Activated CD4-positive, CD25-positive, alpha-beta regulatory T cell treated with anti-CD3 and anti-CD28 coated beads, Interleukin-2, amount 50 U/mL, for 16 hours (primary cell): Measurements from ENCODE around the gene ADRM1.

ENCODE experiments used
- DNase-seq: peaks from one replicate; pipeline ENCODE4 v3.0.0-alpha.2; 2020; ENCODE audit warnings: low read depth, low spot score

The ADRM1 gene

GRCh38 chr20:62302341-62303061, at the start of gene ADRM1:
Gene ADRM1 (plus strand): TSS chr20:62302997. CDS start chr20:62303569, 572 bp downstream.
- DNase-seq: peak; percentile 95

- no peak for DNase-seq
Measured at GRCh38 chr20:62253398-62253797, 49.4 kb upstream of the ADRM1 start.

GRCh38 chr20:62254021-62254724, 48.6 kb upstream of the ADRM1 start:
- no peak for DNase-seq

- DNase-seq: no peak
Measured at GRCh38 chr20:62255976-62256375, 46.8 kb upstream of the ADRM1 start.

GRCh38 chr20:62258499-62259293, 44.1 kb upstream of the ADRM1 start:
- no peak for DNase-seq

GRCh38 chr20:62259294-62259565, 43.6 kb upstream of the ADRM1 start:
- no peak for DNase-seq

GRCh38 chr20:62262064-62262463, 40.7 kb upstream of the ADRM1 start:
- no peak for DNase-seq

GRCh38 chr20:62263396-62263795, 39.4 kb upstream of the ADRM1 start:
- DNase-seq: no peak

GRCh38 chr20:62265365-62265764, 37.4 kb upstream of the ADRM1 start:
- DNase-seq: no peak

GRCh38 chr20:62266340-62266739, 36.5 kb upstream of the ADRM1 start:
- no peak for DNase-seq

- DNase-seq: no peak
Measured at GRCh38 chr20:62266851-62267250, 35.9 kb upstream of the ADRM1 start.

GRCh38 chr20:62267543-62267942, 35.3 kb upstream of the ADRM1 start:
- no peak for DNase-seq

- no peak for DNase-seq
Measured at GRCh38 chr20:62268228-62268900, 34.4 kb upstream of the ADRM1 start.

- DNase-seq: no peak
Measured at GRCh38 chr20:62269378-62269777, 33.4 kb upstream of the ADRM1 start.

GRCh38 chr20:62269871-62270270, 32.9 kb upstream of the ADRM1 start:
- no peak for DNase-seq

- no peak for DNase-seq
Measured at GRCh38 chr20:62272200-62272599, 30.6 kb upstream of the ADRM1 start.

GRCh38 chr20:62273416-62273815, 29.4 kb upstream of the ADRM1 start:
- no peak for DNase-seq

GRCh38 chr20:62274332-62274950, 28.4 kb upstream of the ADRM1 start:
- DNase-seq: no peak

GRCh38 chr20:62275219-62275618, 27.6 kb upstream of the ADRM1 start:
- DNase-seq: no peak

GRCh38 chr20:62276439-62276838, 26.4 kb upstream of the ADRM1 start:
- DNase-seq: no peak

GRCh38 chr20:62277253-62277652, 25.5 kb upstream of the ADRM1 start:
- DNase-seq: no peak

GRCh38 chr20:62280303-62280702, 22.5 kb upstream of the ADRM1 start:
- no peak for DNase-seq
